Measurements from ENCODE around the gene ABHD16B.

The ABHD16B gene

GRCh38 chr20:63896264-63897105, 35.2 kb downstream of the ABHD16B start:
- no peak for DNase-seq
- Histone ChIP-seq H3K36me3 (replicated peaks) (peaks cover 9% of the 10 kb centered on the region), H3K27ac (peak overlapping the region; percentile 48), H3K4me3 (ENCODE audit: low read depth, low read length) (peak overlapping the region; percentile 64), H3K27me3 (replicated peaks) (no peaks in the 10 kb centered on the region)
- TF ChIP-seq CTCF (IDR thresholded peaks at IDR 0.05; ENCODE audit: low read depth, low read length, missing control alignments), result no peak
- in situ Hi-C loops (cut with HindIII; ENCODE audit: low pct_ligation_motif_present, low sequenced_read_pairs), result loop anchor here (25.0 kb wide), 1 partner anchor 309 kb away; no protein-coding TSS in a partner anchor

- TF ChIP-seq CTCF (IDR thresholded peaks at IDR 0.05; ENCODE audit: low read depth, low read length, missing control alignments), result no peak
- H3K27ac ChIP-seq, result no peak overlapping the region
- in situ Hi-C loops (cut with HindIII; ENCODE audit: low pct_ligation_motif_present, low sequenced_read_pairs), result loop anchor here (25.0 kb wide), 1 partner anchor 311 kb away; no protein-coding TSS in a partner anchor
Measured at GRCh38 chr20:63897978-63898561, 36.8 kb downstream of the ABHD16B start.

GRCh38 chr20:63898882-63899558, 37.7 kb downstream of the ABHD16B start:
- in situ Hi-C loops (cut with HindIII; ENCODE audit: low pct_ligation_motif_present, low sequenced_read_pairs), result loop anchor here (25.0 kb wide), 1 partner anchor 312 kb away; no protein-coding TSS in a partner anchor

More at GRCh38 chr20:63897978-63898561, 36.8 kb downstream of the ABHD16B start:
- no peaks in the 10 kb centered on the region for H3K27me3 ChIP-seq (replicated peaks)
- DNase-seq, result no peak
- no peak overlapping the region for H3K4me3 ChIP-seq (ENCODE audit: low read depth, low read length)
- peaks cover 3% of the 10 kb centered on the region for H3K36me3 ChIP-seq (replicated peaks)

GRCh38 chr20:63900413-63900812, 39.1 kb downstream of the ABHD16B start:
- in situ Hi-C loops (cut with HindIII; ENCODE audit: low pct_ligation_motif_present, low sequenced_read_pairs), result no loop called here
- Histone ChIP-seq H3K27ac (no peak overlapping the region), H3K36me3 (replicated peaks) (peaks cover 5% of the 10 kb centered on the region), H3K27me3 (replicated peaks) (no peaks in the 10 kb centered on the region), H3K4me3 (ENCODE audit: low read depth, low read length) (no peak overlapping the region)
- DNase-seq, result no peak
- TF ChIP-seq CTCF (IDR thresholded peaks at IDR 0.05; ENCODE audit: low read depth, low read length, missing control alignments), result no peak

More at GRCh38 chr20:63898882-63899558, 37.7 kb downstream of the ABHD16B start:
- H3K27me3 ChIP-seq (replicated peaks), result no peaks in the 10 kb centered on the region
- no peak overlapping the region for H3K4me3 ChIP-seq (ENCODE audit: low read depth, low read length)
- H3K27ac ChIP-seq, result no peak overlapping the region
- H3K36me3 ChIP-seq (replicated peaks), result peaks cover 5% of the 10 kb centered on the region
- no peak for DNase-seq
- no peak for TF ChIP-seq CTCF (IDR thresholded peaks at IDR 0.05; ENCODE audit: low read depth, low read length, missing control alignments)

- Histone ChIP-seq H3K27me3 (replicated peaks) (no peaks in the 10 kb centered on the region), H3K27ac (no peak overlapping the region), H3K36me3 (replicated peaks) (peaks cover 3% of the 10 kb centered on the region), H3K4me3 (ENCODE audit: low read depth, low read length) (no peak overlapping the region)
- in situ Hi-C loops (cut with HindIII; ENCODE audit: low pct_ligation_motif_present, low sequenced_read_pairs), result no loop called here
- no peak for DNase-seq
- TF ChIP-seq CTCF (IDR thresholded peaks at IDR 0.05; ENCODE audit: low read depth, low read length, missing control alignments), result no peak
Measured at GRCh38 chr20:63903796-63904561, 42.7 kb downstream of the ABHD16B start.
